Activated CD8-positive, alpha-beta memory T cell treated with anti-CD3 and anti-CD28 coated beads, Interleukin-2, amount 50 U/mL, for 4 hours (primary cell): ENCODE data around the gene C1orf159.
"Not testable (repeated sequence)": the region's sequence is repeated elsewhere in the genome, so short reads cannot be mapped to it uniquely, and the experiment has no call there.

Source experiments
- DNase-seq: peaks from one replicate; pipeline ENCODE4 v3.0.0-alpha.2; 2020

The C1orf159 gene

GRCh38 chr1:1079408-1080121, 36.3 kb downstream of the C1orf159 start:
- DNase-seq: peak; percentile 55

GRCh38 chr1:1077396-1077795, 38.5 kb downstream of the C1orf159 start:
- DNase-seq: not testable (repeated sequence)

- DNase-seq: no peak
Measured at GRCh38 chr1:1075148-1075935, 40.5 kb downstream of the C1orf159 start.

GRCh38 chr1:1074631-1075147, 41.2 kb downstream of the C1orf159 start:
- DNase-seq: no peak

GRCh38 chr1:1073743-1074587, 41.9 kb downstream of the C1orf159 start, which contains the start of gene RNF223:
RNF223 (minus strand) TSS chr1:1074306; CDS start chr1:1072566, 1,740 bp downstream.
- no peak for DNase-seq

- no peak for DNase-seq
Measured at GRCh38 chr1:1072849-1073742, 42.8 kb downstream of the C1orf159 start.

GRCh38 chr1:1072299-1072848, 43.5 kb downstream of the C1orf159 start:
- no peak for DNase-seq

GRCh38 chr1:1071486-1072298, 44.2 kb downstream of the C1orf159 start:
- DNase-seq: no peak

- DNase-seq: no peak
Measured at GRCh38 chr1:1069711-1070676, 45.9 kb downstream of the C1orf159 start.

- DNase-seq: peak; percentile 90
Measured at GRCh38 chr1:1069056-1069710, 46.7 kb downstream of the C1orf159 start.

GRCh38 chr1:1068517-1069055, 47.3 kb downstream of the C1orf159 start:
- peak; percentile 57 for DNase-seq

- no peak for DNase-seq
Measured at GRCh38 chr1:1067860-1068516, 47.9 kb downstream of the C1orf159 start.

GRCh38 chr1:1067284-1067859, 48.5 kb downstream of the C1orf159 start:
- no peak for DNase-seq

- peak; percentile 38 for DNase-seq
Measured at GRCh38 chr1:1066403-1067283, 49.2 kb downstream of the C1orf159 start.

- not testable (repeated sequence) for DNase-seq
Measured at GRCh38 chr1:1065940-1066304, 50.0 kb downstream of the C1orf159 start.

GRCh38 chr1:1065265-1065939, 50.5 kb downstream of the C1orf159 start:
- no peak for DNase-seq
